Putamen (tissue), 1 donor: ENCODE measurements around the gene RPTOR.

Experiments used
- DNase-seq: peaks from one replicate; pipeline ENCODE4 v3.0.0-alpha.2; 2016; ENCODE audit warnings: low spot score

Gene RPTOR

DNA sequence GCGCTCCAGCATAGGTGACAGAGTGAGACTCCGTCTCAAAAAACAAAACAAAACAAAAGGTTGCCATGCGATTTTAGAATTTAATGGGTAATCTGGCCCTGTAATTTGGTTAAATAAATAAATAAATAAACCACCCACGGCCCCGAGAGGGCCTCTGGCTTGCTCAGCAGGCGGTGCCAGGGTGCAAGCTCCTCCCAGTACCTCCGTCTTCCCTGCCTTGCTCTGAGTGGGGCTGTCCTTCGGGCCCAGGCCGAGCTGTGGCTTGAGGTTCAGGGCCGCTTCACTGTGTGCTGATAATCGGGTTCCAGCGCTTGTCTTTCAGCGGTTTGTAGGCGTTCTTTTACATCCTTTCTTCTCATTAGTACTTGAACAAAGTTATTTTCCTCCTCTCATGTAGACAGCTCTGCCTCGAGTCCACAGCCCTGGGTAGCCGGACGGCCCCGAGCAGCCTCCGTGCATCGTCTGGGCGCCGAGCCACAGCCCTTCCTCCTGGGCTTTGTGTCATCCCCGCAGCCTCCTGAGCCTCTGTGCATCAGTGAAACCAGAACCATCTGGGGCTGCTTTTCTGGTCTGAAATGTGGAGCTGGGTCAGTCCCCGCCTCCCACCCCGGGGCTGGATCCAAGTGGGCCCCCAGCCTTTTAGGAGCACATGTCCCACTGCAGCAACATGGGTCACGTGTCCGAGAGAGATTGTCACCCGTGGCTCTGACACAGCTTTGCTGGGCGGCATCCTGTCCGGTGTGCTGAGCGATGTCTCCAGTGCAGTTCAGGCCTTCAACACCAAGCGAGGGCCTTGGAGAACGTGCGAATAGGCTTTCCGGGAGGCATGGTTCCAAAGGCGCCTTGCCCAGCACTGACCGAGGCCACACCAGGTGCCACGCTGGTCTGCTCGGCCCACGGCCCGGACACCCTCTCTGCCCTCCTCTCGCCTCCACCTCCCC lies 289.6 kb downstream of the RPTOR start:
- peak; percentile 24 for DNase-seq

DNA sequence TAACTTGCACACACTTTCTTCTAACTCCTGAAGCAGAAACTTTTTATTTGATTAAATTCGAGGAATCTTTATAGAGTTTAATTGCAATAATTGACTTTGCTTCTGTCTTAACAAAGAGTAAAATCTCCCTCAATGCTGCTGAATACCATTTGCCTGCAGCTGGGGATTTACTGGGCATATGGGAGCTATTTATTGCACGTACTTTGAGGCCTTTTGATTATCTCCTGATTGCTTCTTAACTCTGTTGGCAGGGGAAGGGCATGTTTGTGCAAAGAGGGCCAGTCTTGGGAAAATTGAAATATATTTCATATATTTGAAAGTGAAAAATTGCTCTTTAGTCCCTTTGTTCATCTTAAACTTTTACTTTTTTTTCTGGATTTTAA lies 290.2 kb downstream of the RPTOR start:
- DNase-seq, result no peak

DNA sequence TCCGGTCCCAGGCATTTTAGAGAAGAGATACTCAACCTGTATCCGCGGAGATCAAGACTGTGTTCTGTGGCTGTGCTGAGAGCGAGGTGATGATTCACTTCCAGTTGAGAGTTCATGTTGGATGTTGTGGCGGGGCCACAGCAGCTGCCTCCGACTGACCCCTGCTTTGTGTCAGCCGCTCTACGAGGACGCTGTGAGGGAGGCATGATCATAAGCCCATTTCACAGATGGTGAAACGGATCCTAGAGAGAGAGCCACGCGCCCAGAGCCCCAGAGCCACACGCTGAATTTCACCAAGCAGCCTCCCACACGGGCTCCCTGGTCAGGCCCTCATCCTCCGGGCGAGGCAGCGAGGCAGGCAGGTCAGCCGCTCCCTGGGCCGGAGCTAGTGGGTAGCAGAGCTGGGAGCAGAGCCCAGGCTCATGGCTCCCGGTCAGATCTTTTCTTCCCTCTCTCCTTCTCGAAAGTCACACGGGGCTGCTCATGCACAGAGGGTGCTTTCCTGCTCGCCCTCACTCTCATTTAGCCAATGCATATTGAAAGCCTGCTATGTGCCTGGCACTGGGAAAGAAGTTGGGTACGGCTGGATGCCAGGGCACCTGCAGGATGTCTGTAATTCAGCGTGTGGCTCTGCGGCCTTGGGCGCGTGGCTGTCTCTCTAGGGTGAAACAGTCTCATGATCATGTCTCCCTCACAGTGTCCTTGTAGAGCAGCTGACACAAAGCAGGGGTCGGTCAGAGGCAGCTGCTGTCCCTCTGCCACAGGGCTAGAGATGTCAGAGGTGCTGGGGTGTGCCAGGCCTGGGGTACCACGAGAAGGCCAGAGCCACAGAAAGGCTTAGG lies 291.4 kb downstream of the RPTOR start:
- DNase-seq, result peak; percentile 46

DNA sequence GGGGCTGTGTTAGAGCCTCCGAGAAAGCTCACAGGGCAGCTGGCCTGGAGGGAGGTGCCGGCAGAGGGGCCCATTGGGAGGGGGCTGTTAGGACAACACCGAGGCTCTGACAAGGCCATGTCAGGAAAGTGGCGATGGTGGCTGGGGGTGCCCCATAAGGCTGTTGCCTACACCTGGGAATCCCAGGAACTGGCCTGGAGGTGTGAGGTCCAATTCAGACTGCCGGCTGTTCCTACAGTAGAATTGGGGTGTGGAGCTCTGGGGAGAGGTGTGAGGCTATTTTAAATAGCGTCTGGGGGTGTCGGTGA lies 292.0 kb downstream of the RPTOR start:
- DNase-seq, result no peak

DNA sequence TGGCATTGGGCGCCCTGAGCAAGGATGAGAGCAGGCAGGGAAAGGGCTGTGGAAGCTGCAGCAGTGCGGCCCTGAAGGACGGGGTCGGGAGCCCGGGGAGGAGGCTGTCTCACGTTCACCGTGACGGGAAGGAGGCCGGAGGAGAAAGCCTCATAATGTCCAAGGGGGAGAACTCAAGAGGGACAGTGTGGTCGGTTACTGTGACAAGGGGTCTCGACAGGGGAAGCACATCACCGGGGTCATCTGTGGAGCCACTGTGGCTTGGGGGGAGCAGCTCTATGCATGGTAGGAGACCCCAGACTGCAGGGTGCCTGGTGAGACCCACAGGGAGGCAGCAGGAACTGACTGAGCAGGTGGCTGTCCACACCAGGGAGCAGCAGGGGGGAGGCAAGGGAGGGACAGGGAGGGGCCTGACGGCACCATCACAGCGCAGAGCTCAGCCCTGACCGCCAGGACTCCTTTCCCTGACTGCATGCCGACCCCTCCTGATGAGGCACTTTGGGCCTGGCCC lies 292.4 kb downstream of the RPTOR start:
- no peak for DNase-seq

DNA sequence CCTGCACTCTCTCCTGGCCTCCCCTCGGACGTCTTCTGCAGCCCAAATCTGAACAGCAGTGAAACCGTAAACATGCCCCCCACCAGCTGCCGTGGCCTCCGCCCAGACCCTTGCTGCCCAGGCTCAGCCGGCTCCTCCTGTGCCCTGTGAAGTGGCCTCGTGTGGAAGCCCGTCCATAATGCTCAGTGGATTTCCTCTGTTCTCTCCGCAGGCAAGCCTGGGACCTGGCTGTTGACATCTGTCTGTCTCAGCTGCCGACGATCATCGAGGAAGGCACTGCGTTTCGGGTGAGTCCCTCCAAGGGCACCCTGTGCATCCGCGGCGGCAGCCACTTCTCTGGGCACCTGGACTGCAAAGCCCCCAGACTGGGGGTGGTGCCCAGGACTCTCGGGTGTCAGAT lies 293.1 kb downstream of the RPTOR start:
- DNase-seq, result no peak

DNA sequence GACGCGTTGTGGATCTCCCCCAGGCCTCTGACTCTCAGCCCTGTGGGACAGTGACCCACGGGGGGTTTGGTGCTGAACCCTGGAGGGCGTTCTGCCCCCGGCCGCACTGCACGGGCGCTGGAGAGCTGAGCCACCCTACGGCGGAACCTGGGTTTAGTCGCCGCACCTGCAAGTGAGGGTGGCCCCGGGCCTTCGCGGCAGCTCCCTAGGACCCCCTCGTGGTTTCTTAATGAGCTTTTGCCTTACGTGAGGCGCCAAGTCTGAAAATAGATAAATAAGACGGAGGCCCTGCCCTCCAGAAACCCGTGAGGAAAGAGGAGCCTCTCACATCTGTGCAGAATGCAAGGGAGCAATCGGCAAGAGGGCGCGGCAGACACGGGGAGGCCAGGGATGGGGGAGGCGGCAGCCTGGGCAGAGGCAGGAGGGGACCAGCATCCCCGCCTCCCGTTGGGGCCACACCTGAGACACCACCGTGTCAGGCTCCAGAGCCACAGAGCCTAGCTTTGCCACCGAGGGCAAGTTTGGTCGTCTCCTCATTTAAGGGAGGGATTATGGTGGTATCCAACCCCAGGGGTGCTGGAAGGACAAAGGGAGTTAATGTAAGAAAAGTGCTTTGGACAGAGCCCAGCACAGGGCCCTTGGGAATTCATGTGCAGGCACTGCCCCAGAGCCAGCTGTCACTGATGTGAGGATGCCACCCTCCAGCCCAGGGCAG lies 293.8 kb downstream of the RPTOR start:
- no peak for DNase-seq

- no peak for DNase-seq
Observed at GRCh38 chr17:80839026-80839345, 294.3 kb downstream of the RPTOR start.

GRCh38 chr17:80839511-80839941 lies 294.9 kb downstream of the RPTOR start:
- no peak for DNase-seq

GRCh38 chr17:80839970-80840369 lies 295.3 kb downstream of the RPTOR start:
- no peak for DNase-seq

GRCh38 chr17:80842456-80843013 lies 297.9 kb downstream of the RPTOR start:
- no peak for DNase-seq

DNA sequence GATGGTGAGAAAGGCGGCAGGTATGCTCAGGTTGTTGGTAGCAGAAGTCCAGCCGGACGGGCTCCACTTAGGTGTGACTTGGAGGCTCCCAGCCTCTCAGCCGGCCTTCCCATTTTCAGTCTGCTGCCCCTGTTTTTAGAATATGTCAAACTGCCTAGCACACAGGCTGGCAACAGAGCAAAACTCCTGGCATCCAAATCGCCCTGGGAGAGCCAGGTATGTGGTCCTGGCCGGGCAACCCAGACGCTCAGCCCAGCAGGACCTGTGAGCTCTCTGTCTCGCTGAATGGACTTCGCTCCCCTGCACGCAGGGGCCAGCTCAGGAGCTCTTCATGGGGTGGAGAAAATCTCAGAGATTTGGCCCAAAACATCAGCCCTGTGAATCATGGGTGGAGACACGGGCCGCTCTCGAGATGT lies 299.1 kb downstream of the RPTOR start:
- no peak for DNase-seq

DNA sequence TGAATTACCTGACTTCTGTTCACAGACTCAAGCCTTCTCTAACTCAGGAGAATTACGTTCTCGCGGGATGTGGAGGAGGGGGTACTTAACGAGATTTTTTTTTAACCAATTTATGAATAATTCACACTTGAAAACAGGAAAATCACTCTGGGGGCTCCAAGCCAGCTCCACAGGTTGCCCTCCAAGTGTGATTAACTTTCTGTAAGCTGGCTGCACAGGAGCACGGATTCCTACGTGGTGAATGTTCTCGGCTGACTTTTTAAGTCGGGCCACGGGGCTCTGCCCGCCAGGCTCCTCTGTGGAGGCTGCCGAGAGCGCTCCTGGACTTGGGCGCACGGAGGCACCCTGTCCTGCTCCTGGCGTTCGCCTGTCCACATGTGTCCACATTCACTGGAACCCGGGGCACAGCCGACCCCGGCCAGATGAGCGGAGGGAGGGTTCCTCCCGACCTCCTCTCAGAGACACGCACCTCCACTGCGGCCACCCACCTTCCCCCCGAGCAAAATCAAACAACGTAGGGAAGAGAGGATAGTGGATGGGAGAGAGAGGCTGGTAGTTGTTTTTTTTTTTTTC lies 299.9 kb downstream of the RPTOR start:
- DNase-seq, result no peak

DNA sequence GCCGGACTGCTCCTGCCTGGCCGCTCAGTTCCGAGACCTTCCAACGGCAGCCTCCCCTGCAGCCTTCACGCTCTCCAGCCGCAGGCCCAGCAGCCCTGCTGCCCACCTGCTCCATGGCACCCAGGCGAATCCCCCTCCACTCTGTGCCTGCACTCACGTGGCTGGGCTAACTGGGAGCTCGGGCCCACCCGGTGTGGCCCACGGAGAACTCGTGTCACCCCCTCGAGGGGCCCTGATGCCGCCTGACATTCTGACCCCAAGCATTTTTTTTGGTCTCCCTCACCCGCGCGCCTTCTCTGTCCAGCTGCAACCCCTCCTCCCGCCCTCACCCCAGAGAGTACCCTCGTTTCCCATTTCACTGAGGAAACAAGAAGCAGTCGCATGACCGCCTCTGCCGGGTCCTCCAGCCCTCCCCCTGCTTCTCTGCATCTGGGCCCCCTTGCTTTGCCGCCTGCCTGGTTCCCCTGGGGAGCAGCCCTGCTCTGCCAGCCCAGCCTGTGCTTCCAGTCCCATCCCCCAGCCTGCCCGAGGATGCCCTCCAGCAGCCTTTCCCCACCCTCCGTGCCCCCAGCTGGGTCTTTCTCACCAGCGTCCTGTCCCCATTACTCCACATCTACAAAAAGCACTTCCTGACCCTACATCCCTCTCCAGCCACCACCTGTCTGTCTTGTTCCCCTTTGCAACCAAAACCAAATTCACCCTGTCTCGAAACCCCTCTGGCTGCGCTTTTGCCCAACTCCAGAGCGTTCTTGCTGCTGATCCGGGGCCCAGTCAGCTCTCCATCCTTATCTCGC lies 300.6 kb downstream of the RPTOR start:
- no peak for DNase-seq

- DNase-seq, result no peak
Observed at GRCh38 chr17:80845863-80846671, 301.4 kb downstream of the RPTOR start.

DNA sequence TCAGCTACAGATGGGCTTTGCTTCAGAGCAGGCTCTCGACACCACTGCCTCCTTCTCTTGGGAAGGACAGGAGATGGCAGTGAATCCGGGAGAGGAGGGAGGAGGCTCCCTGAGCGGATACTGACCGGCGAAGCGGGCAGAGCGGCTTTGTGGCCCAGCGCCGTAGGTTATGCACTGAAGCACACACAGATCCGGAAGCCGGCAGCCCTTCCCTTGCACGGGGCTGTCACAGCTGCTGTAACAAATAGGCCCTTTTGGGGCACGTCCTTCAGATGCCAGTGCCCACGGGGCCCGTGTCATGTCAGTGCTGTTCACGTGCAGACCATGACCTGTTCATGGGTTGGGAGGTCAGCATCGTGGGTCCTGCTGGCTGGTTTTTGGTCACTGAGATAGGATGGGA lies 302.3 kb downstream of the RPTOR start:
- no peak for DNase-seq

- DNase-seq, result no peak
Observed at GRCh38 chr17:80847496-80848230, 303.0 kb downstream of the RPTOR start.

- DNase-seq, result no peak
Observed at GRCh38 chr17:80848449-80849102, 303.9 kb downstream of the RPTOR start.

GRCh38 chr17:80849119-80849518 lies 304.5 kb downstream of the RPTOR start:
- no peak for DNase-seq
